ENCODE results near the gene RPS6KA1.

Gene RPS6KA1

DNA sequence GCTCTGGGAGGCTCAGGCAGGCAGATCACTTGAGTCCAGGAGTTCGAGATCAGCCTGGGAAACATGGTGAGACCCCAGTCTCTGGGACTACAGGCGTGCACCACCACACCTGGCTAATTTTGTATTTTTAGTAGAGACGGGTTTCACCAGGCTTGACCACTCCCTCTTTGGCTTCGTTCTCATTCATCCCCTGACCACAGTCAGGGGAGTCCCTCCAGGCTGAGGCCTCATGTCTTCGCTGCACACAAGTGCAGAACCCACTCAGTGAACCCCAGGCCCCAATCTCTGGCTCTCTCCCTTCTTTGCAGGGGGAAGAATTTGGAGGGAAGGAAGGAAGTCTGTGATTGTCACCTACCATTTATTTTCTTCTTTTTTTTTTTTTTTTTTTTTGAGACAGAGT is 9.2 kb upstream of the RPS6KA1 start:
- peaks cover 7% of the 10 kb centered on the region for H3K4me1 Mint-ChIP-seq
- no peak overlapping the region for H3K27ac Mint-ChIP-seq
- CTCF ChIA-PET: interaction anchor here (2.0 kb wide), 1 partner anchor 18 kb away, joined by 6 read pairs; no protein-coding TSS in a partner anchor
- DNase-seq: no peak
- no peaks in the 10 kb centered on the region for H3K36me3 Mint-ChIP-seq
- no peak overlapping the region for H3K4me3 Mint-ChIP-seq
- no peaks in the 10 kb centered on the region for H3K9me3 Mint-ChIP-seq
- peaks cover 84% of the 10 kb centered on the region for H3K27me3 Mint-ChIP-seq

DNA sequence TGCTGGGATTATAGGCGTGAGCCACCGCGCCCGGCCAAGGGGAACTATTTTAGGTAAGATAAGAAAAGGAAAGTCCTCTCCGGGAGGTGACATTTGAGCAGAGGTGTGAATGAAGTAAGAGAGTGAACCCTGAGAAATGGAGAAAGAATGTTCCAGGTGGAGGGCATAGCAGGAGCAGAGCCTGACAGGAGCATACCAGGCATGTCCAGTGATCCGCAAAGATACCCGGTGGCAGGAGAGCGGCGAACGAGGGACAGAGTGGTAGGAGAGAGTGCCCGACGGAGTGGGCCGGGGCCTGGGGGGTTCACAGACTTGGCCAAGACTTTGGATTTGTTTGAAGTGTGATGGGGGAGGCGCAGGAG is 7.9 kb upstream of the RPS6KA1 start:
- no peak for DNase-seq
- Mint-ChIP-seq H3K36me3 (no peaks in the 10 kb centered on the region), H3K27me3 (peaks cover 80% of the 10 kb centered on the region), H3K4me1 (peaks cover 7% of the 10 kb centered on the region), H3K9me3 (no peaks in the 10 kb centered on the region), H3K4me3 (no peak overlapping the region), H3K27ac (no peak overlapping the region)
- CTCF ChIA-PET: interaction anchor here (2.0 kb wide), 1 partner anchor 16 kb away, joined by 6 read pairs; no protein-coding TSS in a partner anchor

DNA sequence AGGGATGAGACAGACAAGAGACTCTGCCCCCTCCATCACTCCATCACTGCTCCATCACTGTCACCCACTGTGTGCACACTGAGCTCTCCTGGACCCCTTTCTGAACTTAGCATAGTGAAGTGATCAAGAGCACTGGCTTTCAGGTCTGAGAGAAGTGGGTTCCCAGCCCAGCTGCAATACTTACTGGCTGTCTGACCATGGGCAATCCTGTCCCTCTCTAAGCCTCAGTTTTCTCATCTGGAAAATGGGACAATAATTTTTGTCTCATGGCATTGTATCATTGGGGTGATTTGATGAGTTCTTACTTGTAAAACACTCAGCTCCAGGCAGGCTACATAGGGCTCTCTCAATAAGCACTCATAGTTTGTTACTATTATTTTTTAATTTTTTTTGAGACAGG is 7.5 kb upstream of the RPS6KA1 start:
- no peak overlapping the region for H3K4me3 Mint-ChIP-seq
- no peaks in the 10 kb centered on the region for H3K36me3 Mint-ChIP-seq
- peaks cover 7% of the 10 kb centered on the region for H3K4me1 Mint-ChIP-seq
- H3K9me3 Mint-ChIP-seq: no peaks in the 10 kb centered on the region
- no peak overlapping the region for H3K27ac Mint-ChIP-seq
- CTCF ChIA-PET: interaction anchor here (1.2 to 2.0 kb wide), 2 partner anchors 16 to 20 kb away, joined by 6 read pairs; no protein-coding TSS in a partner anchor
- peaks cover 76% of the 10 kb centered on the region for H3K27me3 Mint-ChIP-seq
- no peak for DNase-seq

DNA sequence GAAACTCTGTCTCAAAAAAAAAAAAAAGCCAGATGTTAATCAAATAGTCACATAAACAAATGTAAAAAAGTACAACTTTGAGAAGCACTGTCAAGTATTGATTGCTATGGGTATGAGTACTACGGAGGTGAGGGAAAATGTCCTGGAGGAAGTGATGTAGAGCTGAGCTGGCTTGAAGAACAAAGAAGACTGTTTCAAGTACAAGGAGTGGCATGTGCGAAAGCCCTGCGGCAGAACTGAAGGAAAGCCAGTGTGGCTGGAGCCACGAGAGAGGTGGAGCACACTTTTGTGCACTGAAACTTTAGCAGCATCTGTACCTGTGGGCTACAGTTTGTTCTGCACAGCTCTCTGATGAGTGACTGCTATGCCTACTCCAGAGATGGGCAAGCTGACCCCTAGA is 5.4 kb upstream of the RPS6KA1 start:
- CTCF ChIA-PET: interaction anchor here (0.9 to 3.7 kb wide), 4 partner anchors 14 to 24 kb away, joined by 3 to 16 read pairs (median 4); no protein-coding TSS in a partner anchor
- Mint-ChIP-seq H3K27ac (no peak overlapping the region), H3K36me3 (no peaks in the 10 kb centered on the region), H3K4me3 (no peak overlapping the region), H3K27me3 (peaks cover 71% of the 10 kb centered on the region), H3K9me3 (no peaks in the 10 kb centered on the region), H3K4me1 (peaks cover 10% of the 10 kb centered on the region)
- DNase-seq: no peak

DNA sequence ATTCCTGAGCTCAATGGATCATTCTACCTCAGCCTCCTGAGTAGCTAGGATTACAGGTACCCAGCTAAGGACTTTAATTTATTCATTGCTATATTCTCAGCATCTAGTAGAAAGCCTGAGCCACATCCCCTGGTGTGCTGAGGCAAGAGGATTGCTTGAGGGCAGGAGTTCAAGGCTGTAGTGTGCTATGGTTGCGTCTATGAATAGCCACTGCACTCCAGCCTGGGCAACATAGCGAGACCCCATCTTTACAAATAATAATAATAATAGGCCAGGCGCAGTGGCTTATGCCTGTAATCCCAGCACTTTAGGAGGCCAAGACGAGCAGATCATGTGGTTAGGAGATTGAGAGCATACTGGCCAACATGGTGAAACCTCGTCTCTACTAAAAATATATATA is 3.3 kb upstream of the RPS6KA1 start:
- no peak overlapping the region for H3K4me3 Mint-ChIP-seq
- H3K27ac Mint-ChIP-seq: no peak overlapping the region
- H3K27me3 Mint-ChIP-seq: peaks cover 63% of the 10 kb centered on the region
- no peaks in the 10 kb centered on the region for H3K9me3 Mint-ChIP-seq
- H3K4me1 Mint-ChIP-seq: peaks cover 25% of the 10 kb centered on the region
- DNase-seq: no peak
- no peaks in the 10 kb centered on the region for H3K36me3 Mint-ChIP-seq
- CTCF ChIA-PET: interaction anchor here (3.7 kb wide), 1 partner anchor 12 kb away, joined by 16 read pairs; no protein-coding TSS in a partner anchor

DNA sequence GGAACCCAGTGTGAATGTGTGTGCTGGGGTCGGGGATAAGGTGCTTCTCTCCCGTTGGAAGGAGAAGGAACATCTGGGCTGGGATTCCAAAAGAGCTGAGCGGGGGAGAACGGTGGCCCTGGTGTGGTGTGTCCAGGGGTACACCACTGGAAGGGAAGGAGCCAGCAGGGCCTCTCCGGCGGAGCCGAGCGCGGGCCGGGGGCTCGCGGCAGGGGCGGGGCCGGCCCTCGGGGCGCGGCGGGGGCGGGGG is 231 bp upstream of the RPS6KA1 start:
- no peaks in the 10 kb centered on the region for H3K9me3 Mint-ChIP-seq
- peak overlapping the region; percentile 69 for H3K27ac Mint-ChIP-seq
- H3K4me3 Mint-ChIP-seq: peak overlapping the region; percentile 82
- peaks cover 33% of the 10 kb centered on the region for H3K27me3 Mint-ChIP-seq
- peaks cover 38% of the 10 kb centered on the region for H3K4me1 Mint-ChIP-seq
- CTCF ChIA-PET: interaction anchor here (1.5 to 4.0 kb wide), 3 partner anchors 9 to 30 kb away, joined by 3 to 25 read pairs (median 9); no protein-coding TSS in a partner anchor
- H3K36me3 Mint-ChIP-seq: peaks cover 5% of the 10 kb centered on the region
- DNase-seq: no peak

DNA sequence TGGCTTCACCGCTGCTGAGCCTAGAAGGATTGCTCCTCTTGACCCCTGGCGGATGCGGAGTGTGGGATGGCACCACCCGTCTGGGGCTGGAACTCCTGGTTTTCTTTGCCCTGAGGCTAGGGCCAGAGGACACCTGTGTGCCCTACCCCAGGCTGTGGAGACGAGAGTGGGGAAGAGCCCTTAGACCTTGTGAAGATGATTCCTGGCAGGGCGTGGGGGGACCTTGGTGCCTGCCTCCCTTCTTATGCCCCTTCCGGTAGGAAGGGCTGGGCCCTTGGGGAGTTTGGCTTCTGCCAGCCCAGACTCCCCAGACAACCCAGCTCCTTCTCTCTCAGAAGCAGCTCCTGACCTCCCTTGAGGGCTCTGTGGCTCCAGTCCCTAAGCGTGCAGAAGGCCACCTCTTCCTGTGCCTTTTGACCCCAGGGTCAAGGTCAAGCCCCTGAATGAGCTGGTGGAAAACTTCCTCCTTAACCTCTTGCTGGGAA is 891 bp downstream of the RPS6KA1 start:
- Mint-ChIP-seq H3K27ac (peak overlapping the region; percentile 73), H3K27me3 (peaks cover 22% of the 10 kb centered on the region), H3K9me3 (no peaks in the 10 kb centered on the region), H3K4me3 (peak overlapping the region; percentile 81), H3K4me1 (peaks cover 45% of the 10 kb centered on the region), H3K36me3 (peaks cover 6% of the 10 kb centered on the region)
- no peak for DNase-seq
- CTCF ChIA-PET: interaction anchor here (0.8 to 4.0 kb wide), 4 partner anchors 8 to 30 kb away, joined by 3 to 25 read pairs (median 6); no protein-coding TSS in a partner anchor

DNA sequence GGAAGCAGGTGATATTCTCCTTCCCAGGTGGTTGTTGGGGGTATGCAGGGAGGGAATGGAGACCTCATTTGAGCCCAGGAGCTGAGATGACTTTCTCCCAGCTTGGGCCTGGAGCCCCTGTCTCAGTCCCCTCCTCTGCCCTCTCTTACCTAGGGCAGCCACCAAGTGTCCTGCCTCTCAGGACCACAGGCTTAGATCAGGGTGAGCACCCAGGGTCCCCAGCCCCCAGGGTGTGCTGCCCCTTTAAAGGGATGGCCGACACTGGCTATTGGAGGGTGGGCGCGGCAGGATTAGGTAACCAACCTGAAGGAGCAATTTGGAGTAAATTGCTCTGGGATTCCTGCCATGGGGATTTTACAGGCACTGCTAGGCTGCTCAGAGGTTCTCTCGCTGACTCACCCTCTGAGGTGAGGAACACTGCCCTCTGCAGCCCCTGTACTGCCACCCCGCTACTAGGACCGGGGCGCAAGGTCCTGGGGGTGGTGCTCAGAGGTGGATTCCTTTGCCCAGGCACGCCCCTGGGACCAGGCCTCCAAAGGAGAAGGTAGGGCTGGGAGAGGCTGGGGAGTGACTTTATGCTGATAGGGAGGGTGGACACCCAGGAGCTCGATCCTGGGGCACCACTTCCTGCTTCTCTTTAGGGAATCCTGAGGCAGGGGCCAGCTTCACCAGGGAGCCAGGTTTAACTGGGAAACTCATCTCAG is 1.5 kb downstream of the RPS6KA1 start:
- DNase-seq: no peak
- H3K27ac Mint-ChIP-seq: peak overlapping the region; percentile 49
- H3K9me3 Mint-ChIP-seq: no peaks in the 10 kb centered on the region
- peak overlapping the region; percentile 81 for H3K4me3 Mint-ChIP-seq
- H3K27me3 Mint-ChIP-seq: peaks cover 18% of the 10 kb centered on the region
- peaks cover 49% of the 10 kb centered on the region for H3K4me1 Mint-ChIP-seq
- CTCF ChIA-PET: interaction anchor here (0.8 to 4.0 kb wide), 3 partner anchors 8 to 31 kb away, joined by 3 to 25 read pairs (median 6); no protein-coding TSS in a partner anchor
- H3K36me3 Mint-ChIP-seq: peaks cover 6% of the 10 kb centered on the region

DNA sequence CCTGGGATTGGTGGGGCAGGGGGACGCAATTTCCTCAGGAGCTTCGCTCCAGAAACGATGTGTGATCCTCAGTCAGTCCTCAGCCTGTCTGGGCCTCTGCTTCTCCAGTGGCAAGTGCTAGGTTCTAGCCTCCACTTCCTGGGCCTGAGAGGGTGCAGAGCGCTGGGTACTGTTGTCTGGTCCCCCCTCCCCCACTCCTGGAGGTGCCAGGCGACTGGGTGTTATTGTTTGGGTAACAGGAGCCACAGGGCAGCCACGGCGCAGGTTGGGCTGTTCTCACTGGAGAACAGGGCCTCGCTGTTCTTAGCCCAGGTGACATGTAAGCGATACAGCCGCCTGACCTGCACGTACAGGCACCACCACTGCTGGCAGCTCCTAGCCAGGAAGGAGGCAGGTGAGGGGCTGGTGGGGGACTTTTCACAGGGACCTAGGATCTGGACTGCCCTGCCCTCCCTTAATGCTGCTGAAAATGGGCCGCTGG is 2.1 kb downstream of the RPS6KA1 start:
- H3K4me1 Mint-ChIP-seq: peaks cover 55% of the 10 kb centered on the region
- H3K4me3 Mint-ChIP-seq: peak overlapping the region; percentile 81
- no peak for DNase-seq
- H3K27me3 Mint-ChIP-seq: peaks cover 18% of the 10 kb centered on the region
- CTCF ChIA-PET: interaction anchor here (1.0 kb wide), 1 partner anchor 32 kb away, joined by 3 read pairs; no protein-coding TSS in a partner anchor
- no peaks in the 10 kb centered on the region for H3K9me3 Mint-ChIP-seq
- H3K36me3 Mint-ChIP-seq: peaks cover 6% of the 10 kb centered on the region
- H3K27ac Mint-ChIP-seq: no peak overlapping the region

DNA sequence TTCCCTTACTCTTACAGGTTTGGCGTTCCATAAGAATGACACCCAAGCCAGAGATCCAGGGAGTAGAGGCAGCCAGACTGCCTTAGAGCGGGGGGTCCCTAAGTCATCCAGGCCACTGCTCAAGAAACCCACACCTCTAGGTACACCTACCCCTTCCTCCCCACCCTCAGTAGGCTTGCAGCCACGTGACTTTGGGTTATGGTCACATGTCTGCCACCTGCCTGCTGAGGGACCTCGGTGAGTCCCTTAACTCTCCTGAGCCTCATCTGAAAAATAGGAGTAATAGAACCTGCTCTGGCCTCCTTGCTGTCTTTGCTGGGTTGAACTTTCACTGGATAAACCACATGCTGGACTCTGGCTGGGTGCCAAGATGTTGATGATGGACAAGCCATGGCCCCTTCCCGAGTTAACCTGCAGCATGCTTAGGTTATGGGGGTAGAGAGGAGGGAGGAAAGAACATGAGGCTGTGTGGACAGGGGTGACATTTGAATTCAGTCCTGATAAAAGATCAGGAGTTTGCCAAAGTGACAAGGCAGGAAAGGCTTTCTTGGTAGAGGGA is 4.5 kb downstream of the RPS6KA1 start:
- CTCF ChIA-PET: interaction anchor here (1.2 kb wide), 1 partner anchor 34 kb away, joined by 8 read pairs; no protein-coding TSS in a partner anchor

DNA sequence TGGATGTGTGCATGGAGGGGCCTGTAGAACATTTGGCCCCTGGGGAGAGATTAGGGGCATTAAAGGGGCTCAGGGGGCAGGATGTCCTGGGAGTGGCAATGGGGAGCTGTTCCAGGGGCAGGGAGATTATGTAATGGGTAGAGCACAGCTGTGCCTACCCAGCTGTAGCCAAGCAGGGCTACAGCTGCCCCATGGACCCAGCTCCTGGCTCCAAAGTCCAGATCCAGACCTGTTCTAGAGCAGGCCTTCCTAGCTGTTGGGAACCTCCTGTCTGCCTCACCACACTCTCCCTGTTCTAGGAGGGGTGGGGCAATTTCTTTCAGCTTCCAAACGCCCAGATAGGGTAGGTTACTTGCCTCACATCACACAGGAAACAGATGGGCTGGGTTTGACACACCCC is 5.6 kb downstream of the RPS6KA1 start:
- Mint-ChIP-seq H3K27me3 (peaks cover 4% of the 10 kb centered on the region), H3K9me3 (no peaks in the 10 kb centered on the region)
- CTCF ChIA-PET: interaction anchor here (0.7 to 1.2 kb wide), 3 partner anchors 35 to 255 kb away, joined by 3 to 8 read pairs (median 3); no protein-coding TSS in a partner anchor

More for the DNA sequence above, 4.5 kb downstream of the RPS6KA1 start:
- H3K4me3 Mint-ChIP-seq: no peak overlapping the region
- peaks cover 76% of the 10 kb centered on the region for H3K4me1 Mint-ChIP-seq
- H3K27me3 Mint-ChIP-seq: peaks cover 4% of the 10 kb centered on the region
- no peak overlapping the region for H3K27ac Mint-ChIP-seq
- H3K9me3 Mint-ChIP-seq: no peaks in the 10 kb centered on the region
- H3K36me3 Mint-ChIP-seq: peaks cover 26% of the 10 kb centered on the region
- no peak for DNase-seq

DNA sequence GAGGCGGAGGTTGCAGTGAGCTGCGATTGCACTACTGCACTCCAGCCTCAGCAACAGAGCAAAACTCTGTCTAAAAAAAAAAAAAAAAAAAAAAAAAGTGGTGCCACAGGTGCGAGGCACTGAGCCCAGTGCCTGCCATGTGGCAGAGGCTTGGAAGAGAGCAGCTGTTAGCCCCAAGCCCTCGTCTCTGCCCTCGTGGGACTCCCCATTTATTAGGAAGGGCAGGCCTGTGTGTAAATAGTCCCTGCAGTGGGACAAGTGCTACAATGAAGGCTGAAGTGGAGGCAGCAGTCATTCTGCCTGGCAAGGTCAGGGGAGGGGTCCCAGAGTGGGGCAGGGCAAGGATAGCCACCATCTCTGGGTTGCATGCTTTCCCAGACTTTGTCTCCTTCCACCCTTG is 6.5 kb downstream of the RPS6KA1 start:
- CTCF ChIA-PET: interaction anchor here (6.9 kb wide), 1 partner anchor 36 kb away, joined by 51 read pairs; no protein-coding TSS in a partner anchor
- Mint-ChIP-seq H3K27ac (no peak overlapping the region), H3K4me3 (no peak overlapping the region), H3K36me3 (peaks cover 37% of the 10 kb centered on the region), H3K9me3 (no peaks in the 10 kb centered on the region), H3K4me1 (peaks cover 81% of the 10 kb centered on the region), H3K27me3 (no peaks in the 10 kb centered on the region)
- no peak for DNase-seq

More for the DNA sequence above, 5.6 kb downstream of the RPS6KA1 start:
- H3K36me3 Mint-ChIP-seq: peaks cover 35% of the 10 kb centered on the region
- no peak for DNase-seq
- H3K4me3 Mint-ChIP-seq: no peak overlapping the region
- peaks cover 82% of the 10 kb centered on the region for H3K4me1 Mint-ChIP-seq
- H3K27ac Mint-ChIP-seq: peak overlapping the region; percentile 66

DNA sequence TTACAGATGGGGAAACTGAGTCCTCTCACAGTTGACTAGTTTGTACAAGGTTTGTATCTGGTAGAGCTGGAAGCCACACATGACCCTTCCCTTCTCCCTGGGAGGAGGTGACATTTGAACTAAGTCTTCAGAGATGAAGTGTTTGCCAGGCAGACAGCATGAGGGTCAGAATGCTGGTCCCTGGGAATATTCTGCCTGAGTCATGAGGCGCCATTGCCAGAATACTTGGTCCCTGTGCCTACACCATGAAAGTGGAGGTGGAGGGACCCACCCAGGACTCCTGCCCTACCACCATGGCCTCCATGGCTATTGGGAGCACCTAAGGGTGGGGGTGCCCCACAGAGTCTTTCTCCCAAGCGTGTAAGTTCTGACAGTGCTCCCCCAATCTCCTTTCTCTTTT is 7.0 kb downstream of the RPS6KA1 start:
- no peak for DNase-seq
- H3K4me3 Mint-ChIP-seq: no peak overlapping the region
- no peaks in the 10 kb centered on the region for H3K27me3 Mint-ChIP-seq
- peaks cover 37% of the 10 kb centered on the region for H3K36me3 Mint-ChIP-seq
- no peaks in the 10 kb centered on the region for H3K9me3 Mint-ChIP-seq
- H3K27ac Mint-ChIP-seq: no peak overlapping the region
- peaks cover 81% of the 10 kb centered on the region for H3K4me1 Mint-ChIP-seq
- CTCF ChIA-PET: interaction anchor here (3.9 to 6.9 kb wide), 2 partner anchors 7 to 37 kb away, joined by 25 to 51 read pairs; partner anchors contain the start of gene RPS6KA1

DNA sequence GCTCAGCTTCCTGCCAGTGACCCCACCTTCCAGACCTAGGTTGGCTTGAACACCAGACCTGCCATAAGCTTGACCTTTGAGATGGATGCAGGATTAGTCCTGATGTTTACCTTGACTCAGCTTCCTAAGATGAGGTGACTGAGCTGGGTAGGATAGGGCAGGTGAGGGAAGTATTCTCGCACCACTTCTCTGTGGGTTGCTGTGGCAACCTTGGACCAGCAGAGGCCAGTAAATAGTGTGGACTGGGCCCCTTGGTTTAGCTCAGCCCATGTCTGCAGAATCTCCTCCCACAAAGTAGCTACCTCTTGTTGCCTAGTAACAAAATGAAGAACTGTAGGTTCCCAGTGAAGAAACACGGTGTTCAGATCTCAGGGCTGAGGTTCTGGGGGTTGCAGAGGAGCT is 8.4 kb downstream of the RPS6KA1 start:
- H3K9me3 Mint-ChIP-seq: no peaks in the 10 kb centered on the region
- H3K4me1 Mint-ChIP-seq: peaks cover 88% of the 10 kb centered on the region
- no peak for DNase-seq
- peaks cover 37% of the 10 kb centered on the region for H3K36me3 Mint-ChIP-seq
- H3K27me3 Mint-ChIP-seq: no peaks in the 10 kb centered on the region
- H3K27ac Mint-ChIP-seq: peak overlapping the region; percentile 75
- CTCF ChIA-PET: interaction anchor here (0.8 to 6.9 kb wide), 18 partner anchors 9 to 320 kb away, joined by 3 to 51 read pairs (median 3); partner anchors contain the start of genes PIGV and RPS6KA1
- no peak overlapping the region for H3K4me3 Mint-ChIP-seq

Measured in activated naive CD4-positive, alpha-beta T cell treated with anti-CD3 and anti-CD28 coated beads, Interleukin-2, amount 10 ng/mL, durations not matched to agents 7 days and 5 days (primary cell).